GM12873 (cell line): Measurements from ENCODE around the gene USH2A.

Experiments
- CTCF ChIP-seq: IDR thresholded peaks from 2 replicates; pipeline ENCODE4 v1.5.1; 2012; ENCODE audit warnings: low read depth, mild to moderate bottlenecking, moderate library complexity, low read length, control low read depth; ENCODE audit not compliant: insufficient read depth; ENCODE audit errors: missing control alignments

USH2A gene

DNA sequence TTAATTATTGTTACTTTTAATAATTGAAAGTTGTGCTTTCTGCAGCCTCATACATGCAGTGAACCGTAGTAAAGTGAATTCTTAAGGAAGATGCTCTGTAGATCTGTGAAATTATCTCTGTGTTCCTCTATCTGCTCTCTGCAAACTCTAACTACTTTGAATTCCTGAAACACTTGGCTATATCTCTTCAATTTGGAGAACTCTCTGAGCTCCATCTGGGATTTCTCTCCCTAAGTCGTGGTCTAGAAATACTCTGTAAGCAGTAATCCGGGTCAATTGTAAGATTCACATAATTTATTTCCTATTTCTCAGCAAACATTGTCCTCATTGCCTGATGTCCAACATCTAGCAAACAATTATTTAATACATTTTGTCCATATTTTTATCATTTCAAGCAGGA, 164.9 kb downstream of the USH2A start:
- no peak for TF ChIP-seq CTCF

- no peak for TF ChIP-seq CTCF
Measured at GRCh38 chr1:216250861-216251260, 172.4 kb downstream of the USH2A start.

- no peak for TF ChIP-seq CTCF
Measured at GRCh38 chr1:216248628-216249027, 174.6 kb downstream of the USH2A start.

- no peak for TF ChIP-seq CTCF
Measured at GRCh38 chr1:216247937-216248336, 175.3 kb downstream of the USH2A start.

DNA sequence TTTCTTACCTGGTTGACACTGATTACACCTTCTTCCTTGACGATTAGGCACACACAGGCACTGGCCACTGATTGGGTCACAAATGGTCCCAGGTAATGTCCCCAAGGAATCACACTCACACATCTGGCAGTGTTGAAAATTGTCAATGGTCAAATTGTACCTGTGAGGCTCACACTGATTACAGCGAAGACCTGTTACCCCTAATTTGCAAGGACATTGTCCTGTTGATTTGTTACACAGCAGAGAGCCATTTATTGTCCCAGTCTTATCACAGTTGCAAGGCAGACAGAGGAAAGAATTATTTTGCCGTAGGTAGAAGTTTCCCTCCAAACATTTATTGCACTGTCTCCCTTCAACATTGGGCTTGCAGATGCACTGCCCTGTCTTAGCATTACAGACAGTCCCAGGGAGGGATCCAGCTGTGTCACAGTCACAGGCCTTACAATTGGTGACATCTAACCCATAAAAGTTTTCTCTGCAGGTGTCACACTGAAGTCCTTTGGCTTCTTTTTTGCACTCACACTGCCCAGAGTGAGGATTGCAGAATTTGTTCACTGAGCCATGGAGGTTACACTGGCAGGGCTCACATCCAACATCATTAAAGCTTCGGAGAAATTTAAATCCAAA, 176.6 kb downstream of the USH2A start:
- TF ChIP-seq CTCF: no peak

DNA sequence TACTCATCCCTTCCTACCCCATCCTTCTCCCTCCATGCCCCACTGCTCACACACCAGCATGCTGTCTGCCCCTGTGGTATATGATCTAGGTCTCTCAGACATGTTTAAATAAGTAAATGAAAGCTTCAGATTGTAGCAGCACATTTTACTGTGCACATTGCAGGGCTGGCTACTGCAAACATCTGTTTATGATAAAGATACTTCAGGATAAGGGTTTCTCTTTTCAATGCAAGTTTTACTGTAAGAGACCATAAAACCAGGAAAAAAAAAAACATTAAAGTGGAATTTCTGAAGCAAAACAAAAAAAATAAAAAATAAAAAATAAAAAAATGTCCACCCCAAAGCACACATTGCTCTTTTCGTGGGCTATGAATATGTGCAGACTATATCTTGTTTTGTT, 184.4 kb downstream of the USH2A start:
- TF ChIP-seq CTCF: no peak

GRCh38 chr1:216237927-216238542, 185.2 kb downstream of the USH2A start:
- TF ChIP-seq CTCF: no peak
